Mesothelial cell of epicardium (in vitro differentiated cells): Measurements from ENCODE around the gene RABGAP1. TPM values are rescaled to one million over a fixed set of nuclear protein-coding genes. Genes with fewer than 3 reads are reported as not detected.

ENCODE experiments used
- DNase-seq, 2 experiments: peaks; one replicate each; pipeline ENCODE4 v3.0.0; 2021; ENCODE audit warnings: low spot score in 2 of 2; ENCODE audit not compliant: unreplicated experiment in 2 of 2
- H3K27ac Mint-ChIP-seq: 2 replicates; pipeline ENCODE4 v1.8.0; 2021; ENCODE audit warnings: mixed read lengths
- H3K27me3 Mint-ChIP-seq: 2 replicates; pipeline ENCODE4 v1.8.0; 2021; ENCODE audit warnings: low read depth, mixed read lengths
- H3K36me3 Mint-ChIP-seq: 2 replicates; pipeline ENCODE4 v1.8.0; 2021; ENCODE audit warnings: mixed read lengths
- H3K4me1 Mint-ChIP-seq: 2 replicates; pipeline ENCODE4 v1.8.0; 2021; ENCODE audit warnings: mixed read lengths
- H3K4me3 Mint-ChIP-seq: 2 replicates; pipeline ENCODE4 v1.8.0; 2021; ENCODE audit warnings: mild to moderate bottlenecking, moderate library complexity, mixed read lengths
- H3K9me3 Mint-ChIP-seq: 2 replicates; pipeline ENCODE4 v1.8.0; 2021; ENCODE audit warnings: mixed read lengths
- total RNA-seq: library from RNA; stranded (reverse); gene quantifications from 3 replicates; pipeline ENCODE4 v1.2.1, GENCODE V29; 2021
- TF ChIP-seq, protein P1 (sequence below): fragments of 200-600 bp; sonication (generic); IDR thresholded peaks from one replicate; pipeline ENCODE4 v1.5.0; 2021; ENCODE audit warnings: antibody characterized with exemption; ENCODE audit not compliant: unreplicated experiment

The RABGAP1 gene
- total RNA-seq, 1 donor from 2014 or later, result 88.1 TPM

DNA sequence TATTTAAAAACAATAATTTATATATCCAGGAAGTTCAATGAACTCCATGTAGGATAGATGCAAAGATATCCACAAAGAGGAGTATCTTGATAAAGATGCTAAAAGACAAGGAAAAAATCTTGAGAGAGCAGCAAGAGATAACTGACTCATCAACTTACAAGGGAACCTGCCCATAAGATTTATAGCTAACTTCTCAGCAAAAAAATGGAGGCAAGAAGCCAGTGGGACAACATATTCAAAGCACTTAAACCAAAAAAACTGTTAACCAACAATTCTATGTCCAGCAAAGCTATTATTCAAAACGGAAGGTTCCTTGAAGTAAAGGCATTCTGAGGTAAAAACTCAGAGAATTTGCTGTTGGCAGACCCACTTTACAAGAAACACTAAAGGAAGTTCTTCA is 20.3 kb downstream of the RABGAP1 start:
- H3K27me3 Mint-ChIP-seq, result no peaks in the 10 kb centered on the region
- TF ChIP-seq, protein P1, sequence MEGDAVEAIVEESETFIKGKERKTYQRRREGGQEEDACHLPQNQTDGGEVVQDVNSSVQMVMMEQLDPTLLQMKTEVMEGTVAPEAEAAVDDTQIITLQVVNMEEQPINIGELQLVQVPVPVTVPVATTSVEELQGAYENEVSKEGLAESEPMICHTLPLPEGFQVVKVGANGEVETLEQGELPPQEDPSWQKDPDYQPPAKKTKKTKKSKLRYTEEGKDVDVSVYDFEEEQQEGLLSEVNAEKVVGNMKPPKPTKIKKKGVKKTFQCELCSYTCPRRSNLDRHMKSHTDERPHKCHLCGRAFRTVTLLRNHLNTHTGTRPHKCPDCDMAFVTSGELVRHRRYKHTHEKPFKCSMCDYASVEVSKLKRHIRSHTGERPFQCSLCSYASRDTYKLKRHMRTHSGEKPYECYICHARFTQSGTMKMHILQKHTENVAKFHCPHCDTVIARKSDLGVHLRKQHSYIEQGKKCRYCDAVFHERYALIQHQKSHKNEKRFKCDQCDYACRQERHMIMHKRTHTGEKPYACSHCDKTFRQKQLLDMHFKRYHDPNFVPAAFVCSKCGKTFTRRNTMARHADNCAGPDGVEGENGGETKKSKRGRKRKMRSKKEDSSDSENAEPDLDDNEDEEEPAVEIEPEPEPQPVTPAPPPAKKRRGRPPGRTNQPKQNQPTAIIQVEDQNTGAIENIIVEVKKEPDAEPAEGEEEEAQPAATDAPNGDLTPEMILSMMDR, result no peak
- H3K9me3 Mint-ChIP-seq, result peaks cover 12% of the 10 kb centered on the region
- H3K4me3 Mint-ChIP-seq, result no peak overlapping the region
- H3K27ac Mint-ChIP-seq, result no peak overlapping the region
- H3K4me1 Mint-ChIP-seq, result peaks cover 1% of the 10 kb centered on the region
- no peak for DNase-seq
- H3K36me3 Mint-ChIP-seq, result peaks cover 50% of the 10 kb centered on the region

DNA sequence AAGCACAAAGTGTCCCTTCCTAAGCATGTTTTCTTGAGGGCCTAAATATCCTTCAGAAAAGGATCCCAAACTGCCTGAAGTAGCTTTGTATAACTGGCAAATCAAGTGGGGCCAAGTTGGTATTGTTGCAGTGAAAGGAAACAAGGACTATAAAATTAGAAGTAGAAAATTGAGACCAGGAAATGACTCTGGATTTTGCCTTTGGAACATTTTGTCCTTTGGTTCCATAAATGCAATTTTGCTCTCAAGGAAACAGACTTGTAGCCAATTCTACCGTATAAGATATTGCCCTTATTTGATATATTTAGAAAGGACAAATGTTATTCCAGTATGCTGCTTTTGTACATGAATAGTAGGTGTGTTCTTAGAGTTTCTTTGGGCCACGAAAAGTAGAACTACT is 34.4 kb downstream of the RABGAP1 start:
- H3K9me3 Mint-ChIP-seq, result peaks cover 4% of the 10 kb centered on the region
- DNase-seq, result no peak
- TF ChIP-seq, protein P1, result no peak
- peaks cover 47% of the 10 kb centered on the region for H3K36me3 Mint-ChIP-seq
- no peak overlapping the region for H3K4me3 Mint-ChIP-seq
- H3K27ac Mint-ChIP-seq, result no peak overlapping the region
- no peaks in the 10 kb centered on the region for H3K27me3 Mint-ChIP-seq
- H3K4me1 Mint-ChIP-seq, result no peaks in the 10 kb centered on the region

DNA sequence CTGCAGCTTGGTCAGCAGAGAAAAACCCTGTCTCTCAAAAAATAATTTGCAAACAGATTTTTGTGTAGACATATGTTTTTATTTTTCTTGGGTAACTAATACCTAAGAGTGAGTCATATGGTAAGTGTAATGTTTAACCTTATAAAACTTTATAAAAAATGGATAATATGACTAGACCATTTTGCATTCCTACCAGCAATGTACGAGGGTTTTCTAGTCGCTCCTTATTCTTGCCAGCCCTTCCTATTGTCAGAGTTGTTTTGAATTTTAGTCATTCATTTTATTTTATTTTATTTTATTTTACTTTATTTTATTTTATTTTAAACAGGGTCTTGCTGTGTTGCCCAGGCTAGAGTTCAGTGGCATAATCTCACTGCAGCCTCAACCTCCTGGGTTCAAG is 37.8 kb downstream of the RABGAP1 start:
- H3K27ac Mint-ChIP-seq, result no peak overlapping the region
- H3K4me3 Mint-ChIP-seq, result no peak overlapping the region
- TF ChIP-seq, protein P1, result no peak
- no peaks in the 10 kb centered on the region for H3K27me3 Mint-ChIP-seq
- H3K4me1 Mint-ChIP-seq, result no peaks in the 10 kb centered on the region
- no peaks in the 10 kb centered on the region for H3K9me3 Mint-ChIP-seq
- DNase-seq, result no peak
- H3K36me3 Mint-ChIP-seq, result peaks cover 29% of the 10 kb centered on the region

DNA sequence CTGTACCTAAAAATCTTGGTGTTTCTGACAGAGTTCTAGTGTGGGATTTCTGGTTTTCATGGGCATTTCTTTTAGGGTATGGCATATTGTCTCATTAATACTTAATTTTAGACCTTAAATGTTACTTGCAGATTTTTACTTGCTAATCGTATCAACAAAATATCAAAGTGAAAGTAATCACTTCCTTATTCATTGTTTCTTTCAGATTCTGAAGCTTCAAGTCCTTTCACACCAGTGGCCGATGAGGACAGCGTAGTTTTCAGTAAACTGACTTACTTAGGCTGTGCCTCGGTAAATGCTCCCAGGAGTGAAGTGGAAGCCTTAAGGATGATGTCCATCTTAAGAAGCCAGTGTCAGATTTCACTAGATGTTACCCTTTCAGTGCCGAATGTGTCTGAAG is 45.2 kb downstream of the RABGAP1 start:
- DNase-seq, result no peak
- Mint-ChIP-seq H3K4me3 (no peak overlapping the region), H3K27me3 (no peaks in the 10 kb centered on the region), H3K9me3 (no peaks in the 10 kb centered on the region), H3K27ac (no peak overlapping the region), H3K36me3 (peaks cover 14% of the 10 kb centered on the region), H3K4me1 (no peaks in the 10 kb centered on the region)
- TF ChIP-seq, protein P1, result no peak

DNA sequence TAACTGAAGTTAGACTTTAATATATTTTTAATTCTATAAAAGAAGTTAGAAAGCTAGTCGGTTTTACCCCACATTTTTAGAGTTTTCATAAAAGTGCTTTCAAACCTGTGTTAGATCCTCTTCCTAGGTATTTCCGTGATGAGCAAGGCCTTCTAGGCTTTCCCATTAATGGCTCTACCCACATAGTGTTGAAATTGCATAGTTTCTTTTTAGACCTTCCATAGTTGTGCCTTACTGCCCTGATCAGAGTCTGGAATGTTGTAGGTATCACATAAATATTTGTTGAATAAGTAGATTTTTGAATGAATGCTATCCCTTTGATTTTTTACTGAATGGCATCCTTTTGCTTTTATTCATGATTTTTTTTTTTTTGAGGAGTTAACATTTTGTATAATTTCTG is 47.3 kb downstream of the RABGAP1 start:
- Mint-ChIP-seq H3K27me3 (no peaks in the 10 kb centered on the region), H3K4me1 (no peaks in the 10 kb centered on the region), H3K4me3 (no peak overlapping the region), H3K9me3 (no peaks in the 10 kb centered on the region), H3K36me3 (peaks cover 14% of the 10 kb centered on the region), H3K27ac (no peak overlapping the region)
- DNase-seq, result no peak
- TF ChIP-seq, protein P1, result no peak
